ENCODE results near the gene SLC9A5.

Gene SLC9A5

GRCh38 chr16:67294171-67294757 lies 45.5 kb downstream of the SLC9A5 start:
- no peak for DNase-seq (ENCODE audit: low read depth in 1 of 2, low spot score in 1 of 2)
- TF ChIP-seq CTCF (IDR thresholded peaks at IDR 0.05; ENCODE audit: insufficient read depth, low read length) (no peak), REST (IDR thresholded peaks at IDR 0.05; ENCODE audit: insufficient replicate concordance, low read depth) (no peak), POLR2AphosphoS5 (IDR thresholded peaks at IDR 0.05; ENCODE audit: low read depth) (no peak), GABPA (IDR thresholded peaks at IDR 0.05; ENCODE audit: low read depth) (no peak), SPI1 (IDR thresholded peaks at IDR 0.05; ENCODE audit: borderline replicate concordance, low read depth) (no peak)
- Histone ChIP-seq H3K27ac (replicated peaks) (no peak overlapping the region), H3K4me3 (replicated peaks; ENCODE audit: insufficient read depth, low read length) (no peak overlapping the region), H3K27me3 (ENCODE audit: insufficient read depth, poor library complexity, severe bottlenecking) (peaks cover 2% of the 10 kb centered on the region)

GRCh38 chr16:67294938-67295361 lies 46.2 kb downstream of the SLC9A5 start:
- no peak overlapping the region for H3K4me3 ChIP-seq (replicated peaks; ENCODE audit: insufficient read depth, low read length)
- no peak for DNase-seq (ENCODE audit: low read depth in 1 of 2, low spot score in 1 of 2)
- no peak overlapping the region for H3K27ac ChIP-seq (replicated peaks)
- H3K27me3 ChIP-seq (ENCODE audit: insufficient read depth, poor library complexity, severe bottlenecking): peaks cover 2% of the 10 kb centered on the region
- TF ChIP-seq SPI1 (IDR thresholded peaks at IDR 0.05; ENCODE audit: borderline replicate concordance, low read depth) (no peak), REST (IDR thresholded peaks at IDR 0.05; ENCODE audit: insufficient replicate concordance, low read depth) (no peak), CTCF (IDR thresholded peaks at IDR 0.05; ENCODE audit: insufficient read depth, low read length) (no peak), GABPA (IDR thresholded peaks at IDR 0.05; ENCODE audit: low read depth) (no peak), POLR2AphosphoS5 (IDR thresholded peaks at IDR 0.05; ENCODE audit: low read depth) (no peak)

- Histone ChIP-seq H3K4me3 (replicated peaks; ENCODE audit: insufficient read depth, low read length) (no peak overlapping the region), H3K27me3 (ENCODE audit: insufficient read depth, poor library complexity, severe bottlenecking) (peaks cover 2% of the 10 kb centered on the region), H3K27ac (replicated peaks) (no peak overlapping the region)
- no peak for DNase-seq (ENCODE audit: low read depth in 1 of 2, low spot score in 1 of 2)
- TF ChIP-seq CTCF (IDR thresholded peaks at IDR 0.05; ENCODE audit: insufficient read depth, low read length) (no peak), POLR2AphosphoS5 (IDR thresholded peaks at IDR 0.05; ENCODE audit: low read depth) (no peak), REST (IDR thresholded peaks at IDR 0.05; ENCODE audit: insufficient replicate concordance, low read depth) (no peak), GABPA (IDR thresholded peaks at IDR 0.05; ENCODE audit: low read depth) (no peak), SPI1 (IDR thresholded peaks at IDR 0.05; ENCODE audit: borderline replicate concordance, low read depth) (no peak)
Measured at GRCh38 chr16:67296420-67296819, 47.6 kb downstream of the SLC9A5 start.

Data from HL-60 (cell line).